ELF-1 (cell line): ENCODE measurements around the gene INPP5J.

Source experiments
- DNase-seq: peaks from one replicate; pipeline ENCODE4 v3.0.0-alpha.2; 2016; ENCODE audit warnings: low read depth, low spot score

Gene INPP5J

DNA sequence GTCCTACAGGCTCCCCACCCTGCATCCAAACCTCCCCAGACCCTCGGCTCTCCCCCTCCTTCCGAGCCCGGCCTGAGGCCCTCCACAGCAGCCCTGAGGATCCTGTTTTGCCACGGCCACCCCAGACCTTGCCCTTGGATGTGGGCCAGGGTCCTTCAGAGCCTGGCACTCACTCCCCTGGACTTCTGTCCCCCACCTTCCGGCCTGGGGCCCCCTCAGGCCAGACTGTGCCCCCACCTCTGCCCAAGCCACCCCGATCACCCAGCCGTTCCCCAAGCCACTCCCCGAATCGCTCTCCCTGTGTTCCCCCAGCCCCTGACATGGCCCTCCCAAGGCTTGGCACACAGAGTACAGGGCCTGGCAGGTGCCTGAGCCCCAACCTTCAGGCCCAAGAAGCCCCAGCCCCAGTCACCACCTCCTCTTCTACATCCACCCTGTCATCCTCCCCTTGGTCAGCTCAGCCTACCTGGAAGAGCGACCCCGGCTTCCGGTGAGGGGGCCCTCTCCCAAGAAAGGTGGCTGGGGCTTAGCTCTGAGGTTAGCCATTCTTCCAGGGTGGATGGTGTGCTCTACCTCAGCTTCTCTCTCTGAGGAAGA, 2.9 kb downstream of the INPP5J start:
- no peak for DNase-seq

DNA sequence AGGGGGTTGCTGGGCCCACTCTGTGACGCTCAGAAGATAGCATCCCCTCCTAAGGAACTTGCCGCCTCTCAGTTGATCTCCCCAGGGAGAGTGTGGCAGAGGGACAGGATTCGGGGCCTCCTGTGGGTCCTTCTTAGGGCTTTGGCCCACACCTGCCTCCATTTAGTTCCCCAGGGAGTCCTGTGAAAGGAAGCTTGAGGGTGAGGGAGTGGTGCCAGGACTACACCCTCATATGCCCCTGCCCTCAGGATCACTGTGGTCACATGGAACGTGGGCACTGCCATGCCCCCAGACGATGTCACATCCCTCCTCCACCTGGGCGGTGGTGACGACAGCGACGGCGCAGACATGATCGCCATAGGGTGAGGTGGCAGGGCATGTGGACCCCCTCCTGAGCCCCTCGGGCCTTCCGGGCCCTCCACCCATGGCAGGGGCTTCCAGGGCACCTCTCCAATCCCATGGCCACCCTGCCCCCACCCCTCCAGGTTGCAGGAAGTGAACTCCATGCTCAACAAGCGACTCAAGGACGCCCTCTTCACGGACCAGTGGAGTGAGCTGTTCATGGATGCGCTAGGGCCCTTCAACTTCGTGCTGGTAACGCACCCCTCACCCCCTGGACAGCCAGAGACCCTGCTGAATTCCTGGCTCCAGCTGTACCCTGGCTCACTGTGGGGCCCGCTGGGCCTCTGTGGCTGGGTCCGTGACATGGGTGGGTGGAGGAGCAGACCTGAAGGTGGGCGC, 3.5 kb downstream of the INPP5J start:
- no peak for DNase-seq

DNA sequence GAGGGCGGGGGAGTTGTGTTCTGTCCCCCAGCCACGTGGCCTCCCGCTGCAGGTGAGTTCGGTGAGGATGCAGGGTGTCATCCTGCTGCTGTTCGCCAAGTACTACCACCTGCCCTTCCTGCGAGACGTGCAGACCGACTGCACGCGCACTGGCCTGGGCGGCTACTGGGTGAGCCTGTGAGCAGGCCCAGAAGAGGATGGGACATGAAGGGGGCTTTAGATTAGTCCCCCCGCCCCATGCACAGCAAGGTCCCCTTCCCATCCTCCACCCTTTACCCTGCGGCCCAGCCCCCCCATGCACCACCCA, 4.1 kb downstream of the INPP5J start:
- no peak for DNase-seq

DNA sequence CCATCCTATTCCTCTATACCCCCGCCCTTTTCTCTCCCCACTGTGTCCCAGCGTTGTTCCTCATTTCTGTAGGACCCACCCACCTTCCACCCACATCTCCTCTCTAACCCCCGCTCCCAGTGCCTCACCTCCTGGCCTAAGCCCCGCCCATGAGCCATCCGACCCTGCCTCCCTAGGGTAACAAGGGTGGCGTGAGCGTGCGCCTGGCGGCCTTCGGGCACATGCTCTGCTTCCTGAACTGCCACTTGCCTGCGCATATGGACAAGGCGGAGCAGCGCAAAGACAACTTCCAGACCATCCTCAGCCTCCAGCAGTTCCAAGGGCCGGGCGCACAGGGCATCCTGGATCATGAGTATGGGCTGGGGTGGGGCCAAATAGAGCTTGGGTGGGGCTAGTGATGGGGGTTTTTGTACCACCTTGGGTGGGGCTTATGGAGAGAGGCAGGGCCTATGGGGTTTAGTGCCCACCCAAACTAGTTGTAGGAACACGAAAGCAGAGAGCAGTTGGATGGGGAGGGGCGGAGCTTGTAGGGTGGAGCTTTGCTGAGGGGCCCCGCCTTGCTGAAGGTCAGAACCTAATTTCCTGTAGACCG, 4.5 kb downstream of the INPP5J start:
- DNase-seq: peak; percentile 44

DNA sequence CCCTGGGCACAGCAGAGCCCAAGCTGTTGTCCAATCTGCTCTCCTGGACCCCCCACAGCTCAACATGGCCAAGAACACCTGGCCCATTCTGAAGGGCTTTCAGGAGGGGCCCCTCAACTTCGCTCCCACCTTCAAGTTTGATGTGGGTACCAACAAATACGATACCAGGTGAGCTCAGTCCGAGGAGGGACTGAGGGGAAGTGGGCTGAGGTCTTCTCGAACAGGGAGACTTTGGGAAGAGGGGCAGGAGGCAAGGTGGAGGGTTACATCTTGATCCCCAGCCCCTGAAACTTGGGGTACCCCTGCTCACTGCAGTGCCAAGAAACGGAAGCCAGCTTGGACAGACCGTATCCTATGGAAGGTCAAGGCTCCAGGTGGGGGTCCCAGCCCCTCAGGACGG, 5.4 kb downstream of the INPP5J start:
- DNase-seq: no peak

DNA sequence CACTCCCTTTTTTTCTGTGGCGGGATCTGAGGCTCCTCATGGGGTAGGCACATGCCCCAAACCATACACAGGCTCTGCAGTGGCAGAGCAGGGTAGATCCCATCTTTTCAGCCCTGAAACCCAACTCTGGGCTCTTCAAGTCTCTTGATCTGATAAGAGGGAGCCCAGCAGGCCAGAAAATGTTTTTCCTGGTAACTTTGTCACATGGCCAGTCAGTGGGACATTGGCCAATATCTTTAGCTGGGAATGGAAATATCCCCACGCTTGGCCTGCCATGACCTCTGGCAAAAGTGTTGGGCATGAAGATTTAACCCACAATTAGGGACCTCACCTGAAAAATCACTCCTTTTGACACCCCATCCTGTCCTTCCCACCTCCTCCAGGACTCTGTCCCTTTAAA, 8.1 kb downstream of the INPP5J start:
- DNase-seq: no peak

DNA sequence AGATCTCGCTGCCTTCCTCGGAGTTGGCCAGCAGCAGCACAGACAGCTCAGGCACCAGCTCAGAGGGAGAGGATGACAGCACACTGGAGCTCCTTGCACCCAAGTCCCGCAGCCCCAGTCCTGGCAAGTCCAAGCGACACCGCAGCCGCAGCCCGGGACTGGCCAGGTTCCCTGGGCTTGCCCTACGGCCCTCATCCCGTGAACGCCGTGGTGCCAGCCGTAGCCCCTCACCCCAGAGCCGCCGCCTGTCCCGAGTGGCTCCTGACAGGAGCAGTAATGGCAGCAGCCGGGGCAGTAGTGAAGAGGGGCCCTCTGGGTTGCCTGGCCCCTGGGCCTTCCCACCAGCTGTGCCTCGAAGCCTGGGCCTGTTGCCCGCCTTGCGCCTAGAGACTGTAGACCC, 11.1 kb downstream of the INPP5J start:
- DNase-seq: no peak

DNA sequence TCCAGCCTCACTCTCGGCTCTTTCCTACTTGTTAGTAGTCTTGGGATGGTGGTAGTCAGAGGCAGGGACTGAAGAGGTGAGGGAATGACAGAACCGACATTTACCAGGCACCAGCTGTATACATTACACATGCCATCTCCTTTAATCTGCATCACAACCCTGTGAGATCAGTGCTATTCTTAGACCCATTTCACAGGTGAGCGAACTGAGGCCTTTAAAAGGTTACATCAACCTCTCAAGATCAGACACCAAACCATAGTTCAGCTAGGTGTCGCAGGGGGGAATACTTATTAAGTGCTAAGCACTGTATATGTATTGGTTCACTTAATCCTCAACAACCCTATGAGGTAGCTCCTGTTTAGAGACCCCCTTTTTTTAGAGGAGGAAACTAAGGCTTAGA, 11.9 kb downstream of the INPP5J start:
- DNase-seq: no peak

DNA sequence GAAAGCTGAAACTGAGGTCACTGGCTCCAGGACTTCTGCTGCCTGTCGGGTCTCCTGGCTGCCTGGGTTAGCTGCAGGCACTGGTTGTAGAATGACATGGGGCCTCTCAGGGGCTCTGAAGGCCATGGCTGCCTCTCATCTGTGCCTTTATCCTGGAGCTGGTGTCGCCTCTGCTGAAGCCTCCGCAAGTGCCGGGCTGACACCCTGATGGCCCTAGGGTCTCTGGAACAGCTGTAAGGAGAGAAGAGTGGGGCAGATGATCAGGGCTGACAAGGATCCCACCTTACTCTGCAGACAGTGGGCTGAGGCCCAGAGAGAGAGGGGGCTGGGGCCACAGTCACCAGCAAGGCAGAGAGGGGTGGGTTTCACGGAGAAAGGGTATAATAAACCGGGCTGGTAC, 12.9 kb downstream of the INPP5J start:
- no peak for DNase-seq

DNA sequence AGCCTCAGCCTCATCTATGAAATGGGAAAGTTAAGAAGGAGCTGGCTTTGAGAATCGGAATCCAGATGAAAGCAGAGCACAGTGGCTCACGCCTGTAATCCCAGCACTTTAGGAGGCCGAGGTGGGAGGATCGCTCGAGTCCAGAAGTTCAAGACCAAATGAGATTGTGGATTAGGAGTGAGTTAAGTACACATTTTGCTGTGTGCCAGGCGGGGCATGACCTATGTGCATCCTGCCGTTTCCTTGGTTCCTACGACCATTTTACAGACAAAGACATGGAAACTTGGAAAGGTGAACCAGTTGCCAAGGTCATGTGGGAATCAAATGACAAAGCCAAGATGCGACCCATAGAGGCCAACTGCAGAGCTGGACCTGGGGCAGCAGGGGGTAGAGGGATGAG, 13.4 kb downstream of the INPP5J start:
- no peak for DNase-seq

DNA sequence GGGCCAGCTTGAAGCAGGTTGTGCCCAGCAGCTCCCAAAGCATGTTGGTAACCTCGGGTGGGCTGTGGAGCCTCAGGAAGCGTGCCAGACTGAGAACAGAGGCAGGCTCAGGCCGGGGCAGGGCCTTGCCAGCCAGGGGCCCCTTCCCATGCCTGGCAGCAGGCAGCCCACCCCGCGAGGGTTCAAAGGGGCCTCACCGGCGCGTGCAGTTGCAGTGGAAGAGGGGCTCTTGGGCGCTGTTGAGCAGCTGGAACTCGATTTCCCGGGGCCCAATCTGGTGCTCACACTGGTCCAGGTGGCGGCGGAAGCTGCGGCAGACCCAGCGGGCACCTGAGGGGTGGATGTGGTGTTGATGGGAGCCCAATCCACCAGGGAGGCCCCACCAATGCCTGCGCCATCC, 13.9 kb downstream of the INPP5J start:
- no peak for DNase-seq

DNA sequence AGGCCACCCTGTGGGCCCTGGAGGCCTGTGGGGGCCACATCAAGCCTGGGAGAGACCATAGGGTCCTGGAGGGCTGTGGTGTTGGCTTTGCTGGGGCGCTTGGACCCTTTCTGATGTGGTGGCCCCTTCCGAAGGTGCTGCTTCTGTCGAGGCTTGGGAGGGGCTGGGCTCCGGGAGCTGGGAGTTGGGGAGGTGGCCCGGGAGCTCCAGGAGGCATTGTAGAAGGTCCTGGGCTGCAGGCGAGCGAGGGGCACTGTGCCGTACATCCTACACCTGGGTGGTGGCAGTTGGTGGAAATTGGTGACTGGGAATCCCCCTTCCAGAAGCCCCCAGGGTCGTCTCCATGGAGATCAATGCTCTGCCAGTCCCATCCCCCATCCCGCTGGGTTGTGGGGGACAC, 15.0 kb downstream of the INPP5J start:
- no peak for DNase-seq

DNA sequence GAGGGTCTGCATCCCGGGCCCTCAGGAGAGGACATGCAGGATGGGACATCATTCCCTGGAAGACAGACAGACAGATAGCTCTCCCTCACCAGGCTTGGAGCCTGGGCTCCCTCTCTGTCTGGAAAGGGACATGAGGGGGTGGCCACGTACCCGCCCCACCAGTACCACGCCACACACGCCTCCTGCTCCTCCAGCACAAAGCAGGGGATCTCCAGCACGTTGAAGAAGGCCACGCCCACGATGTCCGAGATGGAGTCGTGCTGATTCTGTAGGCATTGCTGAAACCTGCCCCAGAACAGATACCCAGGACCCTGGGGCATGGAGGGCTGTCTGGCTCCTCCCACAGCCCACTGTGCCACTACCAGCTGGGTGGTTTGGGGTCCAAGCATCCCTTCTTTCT, 15.4 kb downstream of the INPP5J start:
- no peak for DNase-seq

DNA sequence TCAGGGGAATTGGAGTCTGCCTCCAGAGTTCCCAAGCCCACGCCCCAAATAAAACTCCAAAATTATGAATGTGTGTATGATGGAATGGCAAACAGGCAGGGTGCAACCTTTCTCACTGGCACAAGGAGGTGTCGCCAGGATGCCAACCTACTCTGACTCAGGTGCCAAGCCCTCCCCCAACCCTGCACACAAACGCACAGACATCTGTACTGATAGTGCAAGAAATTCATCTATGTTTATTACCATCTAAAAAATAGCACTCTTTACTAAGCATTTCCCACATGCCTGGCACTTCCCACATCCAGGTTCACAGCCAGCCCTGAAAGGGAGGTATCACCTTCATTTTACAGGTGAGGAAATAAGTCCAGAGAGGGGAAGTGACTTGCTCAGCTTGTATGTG, 16.3 kb downstream of the INPP5J start:
- no peak for DNase-seq

DNA sequence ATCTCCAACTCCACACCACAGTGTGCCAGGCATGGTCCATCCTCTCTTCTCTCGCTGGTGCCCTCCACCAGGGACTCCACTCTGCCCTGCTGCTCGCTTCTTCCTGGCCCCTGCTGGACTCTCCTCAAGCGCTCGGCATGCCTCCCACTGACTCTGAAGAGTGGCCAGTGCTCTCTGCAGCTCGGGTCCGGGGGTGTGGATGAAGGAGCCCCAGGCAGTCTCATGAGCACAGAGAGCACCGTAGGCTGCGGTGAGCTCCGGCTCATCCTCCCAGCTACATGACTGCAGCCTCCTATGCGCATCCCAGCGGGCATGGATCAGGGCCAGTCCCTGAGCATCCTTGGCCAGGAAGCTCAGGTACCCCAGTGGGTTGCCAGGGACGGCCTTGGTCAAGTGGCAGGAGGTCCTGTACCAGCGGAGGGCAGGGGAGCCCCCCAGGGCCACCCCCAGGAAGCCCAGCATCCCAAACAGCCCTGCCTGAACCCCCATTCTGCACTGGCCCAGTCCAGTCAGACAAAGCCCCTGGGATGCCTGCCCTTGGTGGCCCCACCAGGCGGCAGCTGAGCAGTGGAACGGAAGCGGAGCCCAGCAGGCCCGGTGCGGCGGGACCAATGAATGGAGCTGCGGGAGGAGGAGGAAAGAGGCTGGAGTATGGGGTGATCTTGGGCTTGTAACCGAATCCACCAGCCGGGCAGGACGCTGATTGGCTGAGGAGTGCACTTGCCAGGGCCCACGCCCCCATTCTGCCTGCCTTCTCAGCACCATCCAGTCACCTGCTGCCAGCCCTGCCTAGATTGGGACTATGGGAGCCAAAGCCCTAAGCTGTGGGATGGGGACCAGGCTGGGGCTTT, 17.3 kb downstream of the INPP5J start, which contains the start of gene PLA2G3:
PLA2G3 (minus strand) TSS at position 643 of the 851 bp plus-strand sequence; CDS start at position 489, 154 bp downstream.
- peak; percentile 95 for DNase-seq

DNA sequence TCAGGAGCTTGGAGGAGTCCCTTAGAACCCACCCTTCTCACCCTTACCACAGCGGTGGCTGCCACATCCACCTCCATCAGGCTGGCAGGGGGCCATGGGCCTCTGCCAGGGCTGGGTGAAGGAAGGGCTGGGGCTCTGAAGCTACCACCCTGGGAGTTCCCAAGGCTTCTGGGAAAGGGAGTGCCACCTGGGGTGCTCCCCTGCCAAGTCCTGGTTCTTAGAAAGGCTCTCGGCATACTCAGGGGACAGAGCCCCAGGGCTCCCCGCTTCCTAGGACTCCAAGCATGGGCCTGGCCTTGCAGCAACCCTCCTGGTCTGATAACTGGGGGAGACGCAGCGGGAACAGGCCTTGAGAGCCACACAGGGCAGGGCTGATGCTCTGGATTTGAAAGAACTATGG, 18.0 kb downstream of the INPP5J start:
- no peak for DNase-seq

DNA sequence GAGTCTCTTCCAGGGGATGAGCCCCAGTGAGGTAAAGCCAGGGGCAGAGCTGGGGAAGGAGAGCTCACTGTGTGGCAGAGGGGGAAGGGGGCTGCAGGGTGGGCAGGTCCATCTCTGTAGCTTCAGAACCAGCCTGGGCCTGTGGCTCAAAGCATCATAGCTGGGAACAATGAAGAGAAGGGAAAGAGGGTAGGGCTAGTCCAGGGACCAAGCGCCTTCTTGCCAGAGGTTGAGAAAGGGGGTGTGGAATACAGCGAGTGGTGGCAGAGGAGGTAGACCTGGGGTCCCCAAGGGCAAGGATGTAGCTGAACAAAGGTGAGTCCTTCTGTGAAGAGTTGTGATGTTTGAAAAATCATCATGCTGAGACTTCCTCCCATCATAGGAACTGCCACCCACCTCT, 18.8 kb downstream of the INPP5J start:
- DNase-seq: no peak

DNA sequence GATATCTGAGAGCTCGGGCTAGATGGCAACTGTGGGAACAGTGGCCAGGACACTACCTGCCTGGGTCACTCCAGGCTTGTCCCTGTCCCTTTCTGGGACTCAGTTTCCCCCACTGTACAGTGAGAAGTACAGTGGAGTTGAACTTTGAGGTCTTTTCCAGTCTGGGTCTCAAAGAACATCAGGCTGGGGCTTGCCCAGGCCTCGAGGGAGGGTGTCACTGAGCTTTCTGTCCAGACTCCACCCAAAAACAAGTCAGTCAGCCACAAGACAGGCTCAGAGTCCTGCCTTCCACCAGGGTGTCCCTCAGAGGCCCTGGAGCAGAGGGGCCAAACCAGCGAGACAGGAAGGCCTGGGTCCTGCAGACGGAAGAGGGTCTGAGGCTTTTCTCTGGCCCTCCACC, 19.5 kb downstream of the INPP5J start:
- no peak for DNase-seq

DNA sequence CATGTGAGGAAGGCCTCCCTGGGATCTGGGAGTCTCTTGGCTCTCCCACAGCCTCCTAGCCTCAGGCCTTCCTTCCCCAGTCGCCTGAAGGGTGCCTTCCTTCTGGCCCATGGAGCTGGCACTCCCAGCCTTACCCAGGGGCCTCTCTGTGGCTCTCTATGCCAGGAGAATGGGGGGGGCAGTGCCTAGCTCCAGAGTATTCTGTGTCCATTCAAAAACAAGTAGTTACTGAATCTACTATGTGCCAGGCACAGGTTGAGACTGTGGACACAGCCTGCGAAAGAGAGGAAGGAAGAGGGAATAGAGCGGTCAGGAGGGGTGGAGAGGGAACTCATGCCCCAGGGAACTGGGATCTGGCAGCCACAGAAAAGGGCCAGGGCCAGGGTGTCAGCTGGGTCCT, 20.3 kb downstream of the INPP5J start:
- no peak for DNase-seq

DNA sequence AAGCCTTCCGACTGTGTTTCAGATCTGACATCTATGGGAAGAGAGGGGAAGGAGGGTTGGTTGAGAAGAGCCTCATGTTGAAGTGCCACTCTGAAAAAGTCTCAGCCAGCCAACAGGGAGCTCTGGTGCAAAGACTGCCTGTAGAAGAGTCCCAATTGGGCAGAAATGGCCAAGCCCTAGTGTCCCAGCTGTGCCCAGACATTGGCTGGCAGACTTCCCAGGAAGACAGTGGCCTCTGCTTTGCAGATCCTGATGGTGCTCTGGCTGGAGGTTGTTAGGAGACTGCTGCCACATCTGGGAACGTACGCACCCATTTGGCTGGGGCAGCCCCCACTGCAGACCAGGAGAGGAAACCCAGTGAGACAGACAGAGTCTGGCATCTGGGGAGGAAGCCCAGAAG, 20.8 kb downstream of the INPP5J start:
- DNase-seq: no peak

DNA sequence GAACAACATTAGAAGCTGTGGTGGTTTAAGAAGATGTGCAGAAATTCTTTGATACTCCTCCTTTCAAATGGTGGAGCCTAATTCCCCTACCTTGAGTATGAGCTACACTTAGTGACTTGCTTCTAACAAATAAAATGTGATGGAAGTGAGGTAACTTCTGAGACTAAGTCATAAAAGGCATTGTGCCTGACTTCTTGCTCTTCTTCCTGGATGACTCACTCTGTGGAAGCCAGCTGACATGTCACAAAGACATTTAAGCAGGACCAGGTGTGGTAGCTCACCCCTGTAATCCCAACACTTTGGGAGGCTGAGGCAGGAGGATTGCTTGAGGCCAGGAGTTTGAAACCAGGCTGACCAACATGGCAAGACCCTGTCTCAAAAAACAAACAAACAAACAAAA, 21.5 kb downstream of the INPP5J start:
- no peak for DNase-seq

DNA sequence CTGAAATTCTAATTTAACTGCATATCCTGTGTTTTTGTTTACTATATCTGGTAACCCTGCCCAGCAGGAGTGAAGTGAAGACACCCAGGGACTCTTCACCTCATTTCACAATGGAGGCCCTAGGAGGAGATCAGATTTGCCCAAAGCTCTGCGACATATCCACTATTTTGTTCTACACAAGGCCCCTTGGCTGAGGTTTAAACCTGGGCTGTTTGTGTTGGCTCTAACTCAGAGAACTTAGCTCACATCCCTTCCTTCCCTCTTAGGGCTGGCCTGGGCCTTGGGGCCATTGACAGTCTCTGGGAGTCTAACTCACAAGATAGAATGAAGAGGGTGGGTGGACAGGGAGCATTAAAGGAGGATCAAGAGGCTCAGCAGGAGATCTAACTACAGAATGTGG, 25.7 kb downstream of the INPP5J start:
- DNase-seq: no peak
